Measurements from ENCODE around the gene CAVIN1.
"Not testable (repeated sequence)": the region's sequence is repeated elsewhere in the genome, so short reads cannot be mapped to it uniquely, and the experiment has no call there.

CAVIN1 gene, protein sequence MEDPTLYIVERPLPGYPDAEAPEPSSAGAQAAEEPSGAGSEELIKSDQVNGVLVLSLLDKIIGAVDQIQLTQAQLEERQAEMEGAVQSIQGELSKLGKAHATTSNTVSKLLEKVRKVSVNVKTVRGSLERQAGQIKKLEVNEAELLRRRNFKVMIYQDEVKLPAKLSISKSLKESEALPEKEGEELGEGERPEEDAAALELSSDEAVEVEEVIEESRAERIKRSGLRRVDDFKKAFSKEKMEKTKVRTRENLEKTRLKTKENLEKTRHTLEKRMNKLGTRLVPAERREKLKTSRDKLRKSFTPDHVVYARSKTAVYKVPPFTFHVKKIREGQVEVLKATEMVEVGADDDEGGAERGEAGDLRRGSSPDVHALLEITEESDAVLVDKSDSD

GRCh38 chr17:42422958-42423712 lies at the start of gene CAVIN1:
CAVIN1 (minus strand) TSS chr17:42423256; CDS start chr17:42423097, 159 bp downstream.
- DNase-seq: peak; percentile 60

DNA sequence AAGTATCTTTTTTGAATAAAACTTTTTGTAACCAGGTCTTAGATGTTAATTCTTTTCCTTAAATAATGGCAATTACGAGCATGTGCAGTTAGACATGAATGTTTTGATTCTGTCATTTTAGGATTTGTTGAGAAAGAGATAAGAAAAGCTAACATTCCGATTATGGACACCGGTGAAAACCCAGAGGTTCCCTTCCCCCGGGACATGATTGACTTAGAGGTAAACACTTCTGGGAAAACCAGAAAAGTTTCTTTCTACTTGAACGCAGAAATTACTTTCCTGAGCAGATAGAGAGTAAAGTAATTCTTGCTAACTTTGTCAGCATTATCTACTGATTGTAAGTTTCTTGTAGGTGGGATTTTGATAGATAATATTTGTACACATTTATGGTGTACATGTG lies 44.8 kb upstream of the CAVIN1 start:
- DNase-seq: no peak

GRCh38 chr17:42463976-42464400 lies 40.9 kb upstream of the CAVIN1 start:
- DNase-seq: no peak

DNA sequence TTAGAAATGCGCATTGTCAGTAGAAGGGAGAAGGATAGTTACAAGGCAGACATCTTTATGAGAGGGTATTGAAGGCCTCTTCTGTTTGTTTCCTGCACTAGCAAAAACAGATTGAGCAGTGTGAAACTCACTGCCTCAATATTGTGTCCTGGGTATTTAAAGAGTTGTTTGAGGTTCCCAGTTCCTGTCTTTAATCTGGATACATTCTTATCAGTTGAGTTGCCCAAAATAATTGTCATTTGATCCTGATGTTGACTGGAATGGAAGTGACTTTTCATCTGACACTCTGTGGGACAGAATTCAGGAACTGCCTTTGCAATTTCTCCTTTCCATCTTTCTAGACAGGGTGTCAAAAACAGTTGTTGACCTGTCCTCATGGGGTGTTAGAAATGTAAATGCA lies 37.3 kb upstream of the CAVIN1 start:
- no peak for DNase-seq

DNA sequence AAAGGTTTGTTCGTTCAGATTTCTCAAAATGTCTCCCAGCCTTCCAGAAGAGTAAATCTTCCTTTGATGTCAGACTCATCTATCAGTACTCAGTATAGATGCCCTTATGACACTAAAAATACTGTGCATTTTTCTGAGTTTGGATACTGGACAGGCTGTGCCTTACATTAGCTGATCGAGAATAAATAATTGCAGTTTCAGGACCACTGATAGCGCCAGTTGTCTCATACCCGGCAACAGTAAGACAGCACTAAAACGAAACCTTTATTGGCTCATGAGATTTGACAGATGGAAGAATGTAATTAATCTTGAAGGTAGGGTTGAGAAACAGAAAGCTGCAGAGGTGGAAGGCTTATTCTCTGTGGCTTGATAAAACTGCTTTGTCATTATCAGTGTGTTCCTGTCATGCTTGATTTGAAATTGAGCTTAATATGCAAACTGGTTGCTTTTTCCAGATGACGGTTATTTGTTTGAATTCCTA lies 36.8 kb upstream of the CAVIN1 start:
- DNase-seq: no peak

- peak; percentile 29 for DNase-seq
Measured at GRCh38 chr17:42459256-42459800, 36.3 kb upstream of the CAVIN1 start.

- DNase-seq: peak; percentile 85
Measured at GRCh38 chr17:42458497-42459255, 35.6 kb upstream of the CAVIN1 start, which contains the start of gene ATP6V0A1. ATP6V0A1 (plus strand) TSS chr17:42458878; CDS start chr17:42460895, 2,017 bp downstream.

DNA sequence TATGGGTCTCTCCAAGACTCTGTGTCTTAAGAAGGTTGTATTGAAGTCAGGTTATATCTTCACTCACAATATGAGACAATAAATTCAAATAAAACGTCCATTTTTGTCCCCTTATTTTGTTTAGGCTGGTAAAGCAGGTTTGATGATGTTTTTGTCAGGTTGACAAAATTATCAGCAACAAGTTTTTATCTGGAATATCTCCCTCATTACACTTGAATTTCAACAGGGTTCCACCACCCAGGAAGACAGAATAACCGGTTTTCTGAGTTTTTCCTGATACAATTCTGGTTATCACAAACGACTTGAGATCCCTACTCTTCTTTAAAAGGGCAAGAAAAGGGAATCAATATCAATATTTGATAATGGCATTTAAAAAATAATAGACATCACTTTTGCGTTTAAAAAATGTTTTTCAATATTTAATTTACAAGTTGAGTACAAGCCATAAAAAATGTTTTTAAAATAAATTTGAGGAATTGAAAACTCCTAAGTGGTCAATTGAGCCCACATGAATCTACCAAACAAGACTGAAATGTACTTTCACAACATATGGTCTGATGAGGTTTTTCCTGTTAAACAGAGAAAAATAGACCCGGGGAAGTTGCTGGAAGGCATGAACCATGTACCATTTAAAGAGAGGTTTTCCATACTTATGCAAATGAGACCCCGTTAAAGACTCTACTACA lies 34.2 kb upstream of the CAVIN1 start:
- no peak for DNase-seq

DNA sequence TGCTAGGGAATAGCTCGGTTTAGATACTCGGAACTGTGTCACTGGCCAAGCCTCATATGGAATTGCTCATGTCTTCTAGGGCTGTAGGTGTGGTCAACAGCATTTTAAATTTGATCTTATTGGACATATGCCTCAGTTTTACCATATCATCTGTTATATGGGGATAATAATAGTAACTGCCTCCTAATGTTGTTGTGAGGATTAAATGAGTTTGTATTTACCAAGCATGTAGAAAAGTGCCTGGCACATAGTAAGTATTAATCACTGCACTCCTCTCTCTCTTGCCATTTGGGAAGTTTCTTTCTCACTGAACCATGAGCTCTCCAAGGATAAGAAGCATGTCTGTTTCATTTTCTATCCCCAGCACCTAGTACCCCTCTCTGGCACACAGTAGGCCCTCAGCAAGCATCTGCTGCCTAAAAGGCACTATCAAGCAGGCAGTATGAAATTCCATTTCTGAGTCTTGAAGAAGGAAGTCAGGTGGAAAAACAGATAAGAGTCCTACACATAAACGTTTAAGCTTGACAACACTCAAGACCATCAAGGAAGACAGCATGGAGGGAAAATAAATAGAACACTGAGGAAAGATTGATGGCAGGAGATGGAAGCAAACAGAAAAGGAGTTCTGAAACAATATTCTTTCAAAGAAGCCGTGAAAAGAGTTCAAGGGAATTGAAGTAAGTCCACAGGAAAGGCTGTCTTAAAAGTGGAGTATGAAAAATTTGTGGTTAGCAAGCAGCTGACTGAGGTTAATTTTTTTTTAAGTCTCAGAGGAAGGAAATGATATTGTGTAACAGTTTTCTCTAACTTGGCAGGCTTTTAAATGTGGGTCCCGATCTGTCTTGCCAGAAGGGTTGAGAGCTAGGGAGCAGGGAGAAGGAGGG lies 33.4 kb upstream of the CAVIN1 start:
- no peak for DNase-seq

GRCh38 chr17:42454987-42455386 lies 31.9 kb upstream of the CAVIN1 start:
- DNase-seq: not testable (repeated sequence)

DNA sequence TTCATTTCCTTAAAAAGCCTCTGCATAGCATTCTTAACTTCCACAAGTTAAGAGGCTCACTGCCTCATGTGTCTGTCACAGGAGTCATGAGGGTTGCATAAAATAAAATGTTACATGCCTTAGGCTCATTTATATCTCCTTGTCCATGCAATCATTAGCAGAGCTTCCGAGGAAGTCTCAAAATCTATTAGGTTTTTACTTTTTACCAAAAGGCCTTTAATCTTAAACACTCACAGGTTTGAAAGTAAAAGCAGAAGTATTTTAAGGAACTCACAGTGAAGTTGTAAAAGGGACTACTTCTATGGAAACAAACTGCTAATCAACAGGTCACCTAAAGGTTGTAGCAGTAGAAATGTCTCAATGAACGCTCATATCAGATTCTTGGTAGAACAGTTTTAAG lies 30.4 kb upstream of the CAVIN1 start:
- DNase-seq: no peak

- DNase-seq: not testable (repeated sequence)
Measured at GRCh38 chr17:42451270-42451669, 28.2 kb upstream of the CAVIN1 start.

DNA sequence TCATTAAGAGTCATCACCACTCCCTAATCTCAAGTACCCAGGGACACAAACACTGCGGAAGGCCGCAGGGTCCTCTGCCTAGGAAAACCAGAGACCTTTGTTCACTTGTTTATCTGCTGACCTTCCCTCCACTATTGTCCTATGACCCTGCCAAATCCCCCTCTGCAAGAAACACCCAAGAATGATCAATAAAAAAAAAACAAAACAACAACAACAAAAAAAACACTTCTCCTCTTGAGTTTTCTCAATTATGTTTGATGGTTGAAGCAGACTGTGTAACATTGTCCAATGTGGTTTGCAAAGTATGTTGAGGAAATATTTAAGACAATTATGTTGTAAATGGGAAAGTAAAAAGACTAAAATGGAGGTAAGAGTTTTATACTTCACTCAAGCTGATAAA lies 26.8 kb upstream of the CAVIN1 start:
- not testable (repeated sequence) for DNase-seq

DNA sequence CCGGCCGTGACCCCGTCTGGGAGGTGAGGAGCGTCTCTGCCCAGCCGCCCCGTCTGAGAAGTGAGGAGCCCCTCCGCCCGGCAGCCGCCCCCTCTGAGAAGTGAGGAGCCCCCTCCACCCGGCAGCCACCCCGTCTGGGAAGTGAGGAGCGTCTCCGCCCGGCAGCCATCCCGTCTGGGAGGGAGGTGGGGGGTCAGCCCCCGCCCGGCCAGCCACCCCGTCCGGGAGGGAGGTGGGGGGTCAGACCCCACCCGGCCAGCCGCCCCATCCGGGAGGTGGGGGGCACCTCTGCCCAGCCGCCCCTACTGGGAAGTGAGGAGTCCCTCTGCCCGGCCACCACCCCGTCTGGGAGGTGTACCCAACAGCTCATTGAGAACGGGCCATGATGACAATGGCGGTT lies 26.1 kb upstream of the CAVIN1 start:
- not testable (repeated sequence) for DNase-seq

DNA sequence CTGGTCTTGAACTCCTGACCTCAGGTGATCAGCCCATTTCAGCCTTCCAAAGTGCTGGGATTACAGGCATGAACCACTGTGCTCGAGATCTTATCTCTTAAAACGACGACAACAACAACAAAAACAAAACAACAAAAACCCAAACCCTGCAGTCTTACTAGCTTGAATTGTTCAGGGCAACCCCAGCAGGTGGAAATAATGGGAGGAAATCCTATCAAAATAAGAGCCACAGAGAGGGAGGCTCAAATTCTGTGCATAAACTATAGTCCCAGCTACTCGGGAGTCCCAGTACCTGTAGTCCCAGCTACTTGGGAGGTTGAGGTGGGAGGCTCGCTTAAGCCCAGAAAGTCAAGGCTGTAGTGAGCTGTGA lies 19.1 kb upstream of the CAVIN1 start:
- no peak for DNase-seq

DNA sequence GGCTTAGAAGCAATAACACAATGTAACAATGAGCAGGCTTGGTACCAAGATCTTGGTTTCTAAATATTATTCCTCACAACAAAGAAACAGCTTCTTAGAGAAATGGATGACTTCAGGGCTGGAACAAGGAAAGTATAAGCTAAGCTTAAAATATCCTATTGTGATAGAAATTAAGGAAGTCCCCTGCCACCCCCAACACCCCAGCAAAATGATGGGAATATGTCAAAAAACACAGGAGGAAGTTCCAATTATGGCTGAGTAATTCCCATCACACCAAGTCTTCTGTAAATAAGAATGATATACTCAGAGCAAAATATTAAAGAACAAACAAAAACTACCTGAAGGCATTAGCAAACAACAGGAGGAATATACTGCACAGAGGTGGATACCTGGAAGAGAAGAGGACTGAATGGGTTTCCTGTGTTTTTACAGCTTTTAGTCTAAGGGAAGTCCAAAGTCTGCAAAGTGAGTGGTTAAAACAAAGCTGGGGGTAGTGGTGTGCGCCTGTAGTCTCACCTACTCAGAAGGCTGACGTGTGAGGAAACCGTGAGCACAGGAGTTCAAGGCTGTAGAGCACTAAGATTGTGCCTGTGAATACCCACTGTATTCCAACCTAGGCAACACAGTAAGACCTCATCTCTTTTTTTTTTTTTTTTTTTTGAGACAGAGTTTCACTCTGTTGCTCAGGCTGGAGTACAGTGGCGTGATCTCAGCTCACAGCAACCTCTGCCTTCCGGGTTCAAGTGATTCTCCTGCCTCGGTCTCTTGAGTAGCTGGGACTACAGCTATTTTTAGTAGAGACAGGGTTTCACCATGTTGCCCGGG lies 18.5 kb upstream of the CAVIN1 start:
- DNase-seq: no peak

DNA sequence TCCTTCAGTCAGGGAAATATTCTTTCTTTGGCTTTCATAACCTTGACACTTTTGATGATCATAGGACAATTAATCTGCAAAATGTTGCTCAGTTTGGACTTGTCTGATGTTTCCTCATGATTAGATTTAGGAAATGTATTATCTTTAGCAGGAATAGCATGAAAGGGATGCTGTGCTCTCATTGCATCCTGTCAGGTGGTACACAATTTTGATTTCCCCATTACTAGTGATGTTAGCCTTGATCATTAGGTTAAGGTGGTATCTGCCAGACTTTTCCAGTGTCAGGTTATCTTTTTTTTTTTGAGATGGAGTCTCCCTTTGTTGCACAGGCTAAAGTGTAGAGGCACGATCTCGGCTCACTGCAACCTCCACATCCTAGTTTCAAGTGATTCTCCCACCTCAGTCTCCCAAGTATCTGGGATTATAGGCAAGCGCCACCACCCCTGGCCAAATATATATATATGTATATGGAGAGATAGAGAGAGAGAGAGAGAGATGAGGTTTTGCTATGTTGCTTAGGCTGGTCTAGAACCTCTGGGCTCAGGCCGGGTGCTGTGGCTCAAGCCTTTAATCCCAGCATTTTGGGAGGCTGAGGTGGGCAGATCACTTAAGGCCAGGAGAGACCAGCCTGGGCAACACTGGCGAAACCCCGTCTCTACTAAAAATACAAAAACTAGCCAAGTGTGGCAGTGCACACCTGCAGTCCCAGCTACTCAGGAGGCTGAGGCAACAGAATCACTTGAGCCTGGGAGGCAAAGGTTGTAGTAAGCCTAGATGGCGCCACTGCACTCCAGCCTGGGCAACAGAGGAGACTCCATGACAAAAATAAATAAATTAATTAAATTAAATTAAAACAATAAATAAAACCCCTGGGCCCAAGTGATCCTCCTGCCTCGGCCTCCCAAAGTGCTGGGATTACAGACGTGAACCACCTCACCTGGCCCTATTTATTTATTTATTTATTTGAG lies 15.8 kb upstream of the CAVIN1 start:
- DNase-seq: no peak

DNA sequence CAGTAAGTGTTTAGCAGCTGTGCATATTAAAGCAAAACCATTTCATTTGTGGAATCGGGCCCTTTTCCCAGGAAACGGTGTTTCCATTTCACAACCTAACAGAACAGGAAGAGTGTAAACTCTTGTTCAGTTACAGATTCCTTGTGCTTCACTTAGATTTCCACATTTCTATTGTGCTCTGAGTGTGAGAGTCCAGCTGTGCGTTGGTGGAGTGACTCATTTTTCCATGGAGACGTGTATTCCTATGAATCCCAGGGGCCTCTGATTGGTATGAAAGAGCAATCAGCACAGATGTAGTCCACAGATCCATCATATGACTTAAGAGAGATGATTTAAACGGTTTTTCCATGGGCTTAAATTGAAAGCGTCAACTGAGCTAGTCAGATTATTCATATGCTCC lies 13.3 kb upstream of the CAVIN1 start:
- DNase-seq: no peak

- DNase-seq: no peak
Measured at GRCh38 chr17:42431758-42432161, 8.7 kb upstream of the CAVIN1 start.
